ENCODE data around the gene PUSL1. TPM values are rescaled to one million over a fixed set of nuclear protein-coding genes. Genes with fewer than 3 reads are reported as not detected.

PUSL1 gene
- total RNA-seq, 6 experiments from 2014 or later = 5.6 to 21.6 (median 8.4) TPM

GRCh38 chr1:1342584-1343115, 34.3 kb downstream of the PUSL1 start:
- Histone ChIP-seq H3K9me3 (no peaks in the 10 kb centered on the region), H3K4me3 (no peak overlapping the region), H3K27ac (no peak overlapping the region), H3K36me3 (peaks cover 0 to 18% (median 2%) of the 10 kb centered on the region in 4 donors), H3K27me3 (no peaks in the 10 kb centered on the region), H3K4me1 (peaks cover 0 to 46% (median 24%) of the 10 kb centered on the region in 4 donors)
- TF ChIP-seq CTCF (IDR thresholded peaks at IDR 0.05) (no peak), POLR2A (IDR thresholded peaks at IDR 0.05) (no peak)
- DNase-seq (no peak), ATAC-seq (no peak)
- 93% methylated on average over 3 of the region's 18 CpGs for WGBS (ENCODE audit: insufficient coverage, low coverage, low lambda C conversion rate, missing lambda C conversion rate)
- intact Hi-C loops (cut with DNase I) = no loop called here

DNA sequence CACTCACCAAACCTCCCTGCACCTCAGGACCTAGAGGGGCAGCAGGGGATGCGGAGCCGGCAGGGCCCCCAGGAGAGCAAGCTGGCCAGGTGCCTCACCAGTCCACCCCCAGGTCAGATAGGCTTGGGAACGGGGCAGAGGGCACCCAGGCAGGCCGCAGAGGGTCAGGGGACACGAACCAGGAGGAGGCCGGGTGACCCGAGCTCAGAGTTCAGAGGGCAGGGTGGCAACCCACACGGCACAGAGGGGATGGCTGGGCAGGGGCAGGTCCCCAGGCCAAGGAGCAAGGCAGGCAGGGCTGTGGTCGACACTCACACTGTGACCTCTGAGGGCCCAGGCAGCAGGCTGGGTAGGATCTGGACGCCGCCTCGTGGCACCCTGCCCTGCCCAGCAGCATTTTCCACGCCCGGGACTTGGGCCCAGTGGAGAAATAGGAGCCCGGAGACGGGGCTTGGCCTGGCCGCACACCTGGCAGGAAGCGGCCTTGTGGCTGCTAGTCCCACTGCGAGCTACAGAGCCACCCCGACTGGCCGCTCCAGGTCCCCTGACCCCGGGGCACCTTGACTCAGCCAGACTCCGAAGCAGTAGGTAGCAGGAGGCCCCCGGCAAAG, 35.5 kb downstream of the PUSL1 start:
- no CpG with 5 or more reads among the region's 24 CpGs for WGBS (ENCODE audit: insufficient coverage, low coverage, low lambda C conversion rate, missing lambda C conversion rate)
- Histone ChIP-seq H3K36me3 (peaks cover 0 to 9% (median under 1%) of the 10 kb centered on the region in 4 donors), H3K4me1 (peaks cover 0 to 47% (median 25%) of the 10 kb centered on the region in 4 donors), H3K27ac (peak overlapping the region in 2 of 3 donors; percentile 49 to 52), H3K9me3 (no peaks in the 10 kb centered on the region), H3K4me3 (peak overlapping the region in 2 of 3 donors; percentile 2 to 20), H3K27me3 (no peaks in the 10 kb centered on the region)
- peak; percentile 52 to 75 (median 61) for ATAC-seq
- TF ChIP-seq CTCF (IDR thresholded peaks at IDR 0.05) = no peak
- TF ChIP-seq POLR2A (IDR thresholded peaks at IDR 0.05) = no peak
- DNase-seq = peak; percentile 68 to 91 (median 91)
- intact Hi-C loops (cut with DNase I) = no loop called here

DNA sequence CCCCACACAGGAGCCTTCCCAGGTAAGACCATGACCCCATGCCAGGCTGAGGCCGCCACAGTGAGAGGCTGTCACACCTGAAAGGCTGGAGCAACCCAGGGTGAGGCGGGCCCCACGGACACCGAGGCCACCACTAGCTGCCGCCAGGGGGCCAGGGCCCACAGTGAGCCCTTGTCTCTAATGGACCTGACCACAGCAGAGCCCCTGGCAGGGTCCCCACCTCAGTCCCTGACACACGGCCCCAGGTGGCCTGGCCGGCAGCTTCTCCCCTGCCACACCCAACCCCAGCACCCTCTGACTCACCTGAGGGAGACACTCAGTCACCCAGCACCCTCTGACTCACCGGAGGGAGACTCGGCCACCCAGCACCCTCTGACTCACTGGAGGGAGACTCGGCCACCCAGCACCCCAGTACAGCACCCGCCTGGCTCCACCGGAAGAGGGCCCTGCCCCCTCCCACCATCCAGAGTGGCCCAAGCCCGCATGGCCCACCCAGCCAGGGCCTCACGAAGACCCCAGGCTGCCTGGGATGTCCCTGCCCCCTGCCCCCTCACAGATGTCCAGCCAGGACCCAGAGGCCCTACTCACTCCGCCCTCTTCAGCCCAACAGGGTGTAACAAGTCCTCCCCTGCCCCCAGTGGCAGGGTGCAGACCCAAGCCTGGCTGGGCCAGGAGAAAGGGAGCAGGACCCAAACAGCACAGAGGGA, 36.4 kb downstream of the PUSL1 start:
- Histone ChIP-seq H3K4me3 (peak overlapping the region in 1 of 3 donors; percentile 20), H3K27me3 (no peaks in the 10 kb centered on the region), H3K27ac (peak overlapping the region in 2 of 3 donors; percentile 49 to 52), H3K36me3 (peaks cover 0 to 3% (median under 1%) of the 10 kb centered on the region in 4 donors), H3K9me3 (no peaks in the 10 kb centered on the region), H3K4me1 (peaks cover 0 to 47% (median 25%) of the 10 kb centered on the region in 4 donors)
- intact Hi-C loops (cut with DNase I) = no loop called here
- DNase-seq (no peak), ATAC-seq (peak in 3 of 4 donors; percentile 0 to 31 (median 29))
- WGBS (ENCODE audit: insufficient coverage, low coverage, low lambda C conversion rate, missing lambda C conversion rate) = 51% methylated on average over 3 of the region's 15 CpGs
- TF ChIP-seq CTCF (IDR thresholded peaks at IDR 0.05) (peak; percentile 17 to 35 (median 32)), POLR2A (IDR thresholded peaks at IDR 0.05) (no peak)

- no peak for ATAC-seq
- Histone ChIP-seq H3K36me3 (peaks cover 0 to 3% (median under 1%) of the 10 kb centered on the region in 4 donors), H3K27ac (no peak overlapping the region), H3K4me1 (peaks cover 0 to 47% (median 25%) of the 10 kb centered on the region in 4 donors), H3K4me3 (no peak overlapping the region), H3K27me3 (no peaks in the 10 kb centered on the region), H3K9me3 (no peaks in the 10 kb centered on the region)
- no peak for DNase-seq
- WGBS (ENCODE audit: insufficient coverage, low coverage, low lambda C conversion rate, missing lambda C conversion rate) = 70% methylated on average over 2 of the region's 16 CpGs
- TF ChIP-seq CTCF (IDR thresholded peaks at IDR 0.05) = no peak
- TF ChIP-seq POLR2A (IDR thresholded peaks at IDR 0.05) = no peak
- intact Hi-C loops (cut with DNase I) = no loop called here
Observed at GRCh38 chr1:1345384-1345783, 37.0 kb downstream of the PUSL1 start.

All from right lobe of liver (tissue), 6 donors.